WTC11 (cell line): ENCODE data around the gene RASSF1. TPM values are rescaled to one million over a fixed set of nuclear protein-coding genes. Genes with fewer than 3 reads are reported as not detected.

Experiments used
- ATF2 ChIP-seq: sonication (generic); formaldehyde crosslinking; IDR thresholded peaks from 2 replicates; pipeline ENCODE4 v1.8.1; 2022; ENCODE audit warnings: low read depth, missing genetic modification reagents, borderline replicate concordance
- CREB1 ChIP-seq: sonication (generic); formaldehyde crosslinking; IDR thresholded peaks from 2 replicates; pipeline ENCODE4 v1.8.0; 2023; ENCODE audit warnings: mild to moderate bottlenecking, missing genetic modification reagents
- E2F4 ChIP-seq: sonication (generic); formaldehyde crosslinking; IDR thresholded peaks from 2 replicates; pipeline ENCODE4 v1.8.1; 2022; ENCODE audit warnings: low read depth, mild to moderate bottlenecking, moderate library complexity, missing genetic modification reagents, borderline replicate concordance
- EMX1 ChIP-seq: fragments of 250-450 bp; sonication (Bioruptor Pico); IDR thresholded peaks from 2 replicates; pipeline ENCODE4 v1.8.0; 2021; ENCODE audit warnings: mild to moderate bottlenecking
- ERG ChIP-seq: fragments of 250-450 bp; sonication (Bioruptor Pico); IDR thresholded peaks from 2 replicates; pipeline ENCODE4 v1.8.0; 2021; ENCODE audit warnings: mild to moderate bottlenecking
- FOXP1 ChIP-seq: sonication (generic); formaldehyde crosslinking; IDR thresholded peaks from 2 replicates; pipeline ENCODE4 v1.8.0; 2022; ENCODE audit warnings: missing genetic modification reagents, mild to moderate bottlenecking, moderate library complexity, borderline replicate concordance
- GTF2I ChIP-seq: fragments of 250-450 bp; sonication (Bioruptor Pico); conservative IDR thresholded peaks from 2 replicates; pipeline ENCODE4 v1.4.0; 2021; ENCODE audit warnings: mild to moderate bottlenecking
- IRF2 ChIP-seq: sonication (generic); formaldehyde crosslinking; IDR thresholded peaks from 2 replicates; pipeline ENCODE4 v1.8.0; 2022; ENCODE audit warnings: low read depth, missing genetic modification reagents, borderline replicate concordance
- JAZF1 ChIP-seq: fragments of 250-450 bp; sonication (Bioruptor Pico); IDR thresholded peaks from 2 replicates; pipeline ENCODE4 v1.9.0; 2021; ENCODE audit warnings: moderate library complexity, mild to moderate bottlenecking, inconsistent platforms
- KAT7 ChIP-seq: sonication (generic); formaldehyde crosslinking; IDR thresholded peaks from 2 replicates; pipeline ENCODE4 v1.8.1; 2023; ENCODE audit warnings: missing genetic modification reagents, mild to moderate bottlenecking, borderline replicate concordance
- MAX ChIP-seq: sonication (generic); formaldehyde crosslinking; IDR thresholded peaks from 2 replicates; pipeline ENCODE4 v1.8.0; 2022; ENCODE audit warnings: mild to moderate bottlenecking, missing genetic modification reagents
- MXD4 ChIP-seq: fragments of 250-450 bp; sonication (Bioruptor Pico); IDR thresholded peaks from 2 replicates; pipeline ENCODE4 v1.8.0; 2021; ENCODE audit warnings: mild to moderate bottlenecking, moderate library complexity, borderline replicate concordance
- NR1H2 ChIP-seq: sonication (generic); formaldehyde crosslinking; IDR thresholded peaks from 2 replicates; pipeline ENCODE4 v1.9.0; 2021; ENCODE audit warnings: mild to moderate bottlenecking, moderate library complexity, missing genetic modification reagents
- OVOL2 ChIP-seq: fragments of 250-450 bp; sonication (Bioruptor Pico); IDR thresholded peaks from 2 replicates; pipeline ENCODE4 v1.9.0; 2021; ENCODE audit warnings: mild to moderate bottlenecking, borderline replicate concordance
- PREB ChIP-seq: sonication (generic); formaldehyde crosslinking; IDR thresholded peaks from 2 replicates; pipeline ENCODE4 v1.8.1; 2022; ENCODE audit warnings: mild to moderate bottlenecking, missing genetic modification reagents, moderate library complexity, borderline replicate concordance
- RORB ChIP-seq: fragments of 250-450 bp; sonication (Bioruptor Pico); IDR thresholded peaks from 2 replicates; pipeline ENCODE4 v1.9.0; 2021; ENCODE audit warnings: mild to moderate bottlenecking
- SMAD4 ChIP-seq: sonication (generic); formaldehyde crosslinking; IDR thresholded peaks from 2 replicates; pipeline ENCODE4 v1.8.0; 2022; ENCODE audit warnings: mild to moderate bottlenecking, missing genetic modification reagents
- SOX15 ChIP-seq: fragments of 250-450 bp; sonication (Bioruptor Pico); IDR thresholded peaks from 2 replicates; pipeline ENCODE4 v1.9.0; 2021; ENCODE audit warnings: mild to moderate bottlenecking
- TEAD1 ChIP-seq: sonication (generic); formaldehyde crosslinking; IDR thresholded peaks from 2 replicates; pipeline ENCODE4 v1.8.0; 2022; ENCODE audit warnings: mild to moderate bottlenecking, missing genetic modification reagents
- TEAD4 ChIP-seq: sonication (generic); formaldehyde crosslinking; IDR thresholded peaks from 2 replicates; pipeline ENCODE4 v1.8.0; 2022; ENCODE audit warnings: mild to moderate bottlenecking, missing genetic modification reagents
- ZBTB21 ChIP-seq: sonication (generic); formaldehyde crosslinking; IDR thresholded peaks from 2 replicates; pipeline ENCODE4 v1.8.1; 2023; ENCODE audit warnings: mild to moderate bottlenecking, missing genetic modification reagents, borderline replicate concordance
- ZNF423 ChIP-seq: fragments of 250-450 bp; sonication (Bioruptor Pico); IDR thresholded peaks from 2 replicates; pipeline ENCODE4 v2.1.2; 2022; ENCODE audit warnings: mild to moderate bottlenecking, moderate library complexity
- ZNF671 ChIP-seq: fragments of 250-450 bp; sonication (Bioruptor Pico); IDR thresholded peaks from 2 replicates; pipeline ENCODE4 v1.8.0; 2021; ENCODE audit warnings: mild to moderate bottlenecking
- total RNA-seq: library from RNA; stranded (reverse); gene quantifications from 3 replicates; pipeline ENCODE4 v1.2.3, GENCODE V29; 2021
- TF ChIP-seq, protein P1 (sequence below): fragments of 200-600 bp; IDR thresholded peaks from 2 replicates; pipeline ENCODE4 v1.8.0; 2022; ENCODE audit warnings: antibody characterized with exemption
- TF ChIP-seq, protein P2 (sequence below): fragments of 250-450 bp; sonication (Bioruptor Pico); IDR thresholded peaks from 2 replicates; pipeline ENCODE4 v2.1.2; 2022; ENCODE audit warnings: mild to moderate bottlenecking, moderate library complexity
- TF ChIP-seq, protein P3 (sequence below): sonication (generic); formaldehyde crosslinking; IDR thresholded peaks from 2 replicates; pipeline ENCODE4 v1.8.1; 2023; ENCODE audit warnings: mild to moderate bottlenecking, moderate library complexity, missing genetic modification reagents
- TF ChIP-seq, protein P4 (sequence below): sonication (generic); formaldehyde crosslinking; IDR thresholded peaks from 2 replicates; pipeline ENCODE4 v1.8.0; 2022; ENCODE audit warnings: mild to moderate bottlenecking, missing genetic modification reagents

The RASSF1 gene
- total RNA-seq, 1 experiment from 2014 or later, result 14.5 TPM

DNA sequence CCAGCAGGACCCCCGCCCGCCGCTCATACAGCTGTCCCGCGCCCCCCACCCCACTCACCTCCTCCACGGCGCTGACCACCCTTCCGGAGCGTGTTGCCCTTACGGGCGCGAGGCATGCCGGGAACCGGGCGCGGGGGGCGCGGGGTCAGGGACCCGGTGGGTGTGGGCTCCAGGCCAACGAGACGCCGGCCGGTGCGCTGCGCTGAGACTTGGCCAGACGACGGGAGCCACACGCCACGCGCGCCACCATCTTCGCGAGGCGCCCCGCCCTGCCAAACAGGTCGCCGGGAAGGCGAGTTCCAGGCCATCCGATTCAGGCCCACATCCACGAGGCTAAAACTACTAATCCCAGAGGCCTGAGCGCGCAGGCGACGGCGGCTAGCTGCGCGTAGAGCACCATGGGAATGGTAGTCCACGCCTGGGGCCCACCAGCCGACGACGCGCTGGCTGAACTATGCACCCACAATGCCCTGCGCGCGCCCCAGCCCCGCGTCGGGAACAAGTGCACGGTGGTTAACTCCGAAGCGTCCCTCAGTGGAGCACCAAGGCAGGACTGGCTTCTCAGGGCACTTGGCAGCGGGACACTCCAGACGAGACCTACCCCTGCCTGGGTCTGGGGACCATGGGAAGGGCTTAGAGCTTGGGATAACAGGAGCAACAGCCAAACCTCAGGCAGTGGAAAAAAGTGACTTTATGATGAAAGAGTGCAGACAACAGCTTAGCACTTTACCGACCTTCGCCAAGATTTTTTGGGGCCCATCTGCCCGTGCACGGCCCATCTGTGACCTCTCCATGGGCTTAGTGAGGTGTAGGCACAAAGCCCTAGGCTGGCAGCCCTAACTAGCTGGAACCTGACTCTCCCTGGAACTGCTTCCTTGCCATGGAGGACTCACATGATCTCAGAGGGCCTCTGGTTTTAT lies 48.2 kb downstream of the RASSF1 start, which contains the start of gene IFRD2 (continued):
- TF ChIP-seq TEAD4 (CRISPR knock-in tag) (no peak), NR1H2 (CRISPR knock-in tag) (no peak), CREB1 (CRISPR knock-in tag) (no peak), ZBTB21 (CRISPR knock-in tag) (no peak), SOX15 (CRISPR knock-in tag) (no peak), MAX (CRISPR knock-in tag) (peak; percentile 81), ZNF671 (CRISPR knock-in tag) (no peak), E2F4 (CRISPR knock-in tag) (no peak), OVOL2 (CRISPR knock-in tag) (no peak), KAT7 (CRISPR knock-in tag) (no peak), ERG (no peak), TEAD1 (CRISPR knock-in tag) (peak; percentile 89; the same call in 1 of the 2 replicates), ATF2 (CRISPR knock-in tag) (no peak), FOXP1 (CRISPR knock-in tag) (peak; percentile 75; the same call in 1 of the 2 replicates), EMX1 (CRISPR knock-in tag) (no peak), IRF2 (CRISPR knock-in tag) (no peak), ZNF423 (CRISPR knock-in tag) (no peak), SMAD4 (CRISPR knock-in tag) (no peak), PREB (no peak), JAZF1 (CRISPR knock-in tag) (no peak), MXD4 (no peak), RORB (CRISPR knock-in tag) (no peak), GTF2I (CRISPR knock-in tag) (no peak)
- TF ChIP-seq, protein P1, sequence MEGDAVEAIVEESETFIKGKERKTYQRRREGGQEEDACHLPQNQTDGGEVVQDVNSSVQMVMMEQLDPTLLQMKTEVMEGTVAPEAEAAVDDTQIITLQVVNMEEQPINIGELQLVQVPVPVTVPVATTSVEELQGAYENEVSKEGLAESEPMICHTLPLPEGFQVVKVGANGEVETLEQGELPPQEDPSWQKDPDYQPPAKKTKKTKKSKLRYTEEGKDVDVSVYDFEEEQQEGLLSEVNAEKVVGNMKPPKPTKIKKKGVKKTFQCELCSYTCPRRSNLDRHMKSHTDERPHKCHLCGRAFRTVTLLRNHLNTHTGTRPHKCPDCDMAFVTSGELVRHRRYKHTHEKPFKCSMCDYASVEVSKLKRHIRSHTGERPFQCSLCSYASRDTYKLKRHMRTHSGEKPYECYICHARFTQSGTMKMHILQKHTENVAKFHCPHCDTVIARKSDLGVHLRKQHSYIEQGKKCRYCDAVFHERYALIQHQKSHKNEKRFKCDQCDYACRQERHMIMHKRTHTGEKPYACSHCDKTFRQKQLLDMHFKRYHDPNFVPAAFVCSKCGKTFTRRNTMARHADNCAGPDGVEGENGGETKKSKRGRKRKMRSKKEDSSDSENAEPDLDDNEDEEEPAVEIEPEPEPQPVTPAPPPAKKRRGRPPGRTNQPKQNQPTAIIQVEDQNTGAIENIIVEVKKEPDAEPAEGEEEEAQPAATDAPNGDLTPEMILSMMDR, result no peak
- TF ChIP-seq, protein P2, sequence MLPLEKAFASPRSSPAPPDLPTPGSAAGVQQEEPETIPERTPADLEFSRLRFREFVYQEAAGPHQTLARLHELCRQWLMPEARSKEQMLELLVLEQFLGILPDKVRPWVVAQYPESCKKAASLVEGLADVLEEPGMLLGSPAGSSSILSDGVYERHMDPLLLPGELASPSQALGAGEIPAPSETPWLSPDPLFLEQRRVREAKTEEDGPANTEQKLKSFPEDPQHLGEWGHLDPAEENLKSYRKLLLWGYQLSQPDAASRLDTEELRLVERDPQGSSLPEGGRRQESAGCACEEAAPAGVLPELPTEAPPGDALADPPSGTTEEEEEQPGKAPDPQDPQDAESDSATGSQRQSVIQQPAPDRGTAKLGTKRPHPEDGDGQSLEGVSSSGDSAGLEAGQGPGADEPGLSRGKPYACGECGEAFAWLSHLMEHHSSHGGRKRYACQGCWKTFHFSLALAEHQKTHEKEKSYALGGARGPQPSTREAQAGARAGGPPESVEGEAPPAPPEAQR (CRISPR knock-in tag), result 0 out of 2 replicates have a peak, but pooled peaks have one; percentile 75
- TF ChIP-seq, protein P3, sequence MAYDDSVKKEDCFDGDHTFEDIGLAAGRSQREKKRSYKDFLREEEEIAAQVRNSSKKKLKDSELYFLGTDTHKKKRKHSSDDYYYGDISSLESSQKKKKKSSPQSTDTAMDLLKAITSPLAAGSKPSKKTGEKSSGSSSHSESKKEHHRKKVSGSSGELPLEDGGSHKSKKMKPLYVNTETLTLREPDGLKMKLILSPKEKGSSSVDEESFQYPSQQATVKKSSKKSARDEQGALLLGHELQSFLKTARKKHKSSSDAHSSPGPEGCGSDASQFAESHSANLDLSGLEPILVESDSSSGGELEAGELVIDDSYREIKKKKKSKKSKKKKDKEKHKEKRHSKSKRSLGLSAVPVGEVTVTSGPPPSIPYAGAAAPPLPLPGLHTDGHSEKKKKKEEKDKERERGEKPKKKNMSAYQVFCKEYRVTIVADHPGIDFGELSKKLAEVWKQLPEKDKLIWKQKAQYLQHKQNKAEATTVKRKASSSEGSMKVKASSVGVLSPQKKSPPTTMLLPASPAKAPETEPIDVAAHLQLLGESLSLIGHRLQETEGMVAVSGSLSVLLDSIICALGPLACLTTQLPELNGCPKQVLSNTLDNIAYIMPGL (CRISPR knock-in tag), result no peak
- TF ChIP-seq, protein P4, sequence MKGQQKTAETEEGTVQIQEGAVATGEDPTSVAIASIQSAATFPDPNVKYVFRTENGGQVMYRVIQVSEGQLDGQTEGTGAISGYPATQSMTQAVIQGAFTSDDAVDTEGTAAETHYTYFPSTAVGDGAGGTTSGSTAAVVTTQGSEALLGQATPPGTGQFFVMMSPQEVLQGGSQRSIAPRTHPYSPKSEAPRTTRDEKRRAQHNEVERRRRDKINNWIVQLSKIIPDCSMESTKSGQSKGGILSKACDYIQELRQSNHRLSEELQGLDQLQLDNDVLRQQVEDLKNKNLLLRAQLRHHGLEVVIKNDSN (CRISPR knock-in tag), result no peak; the same call in 1 of the 2 replicates
